Tibial artery (tissue), 4 donors: ENCODE data around the gene GREM1.

Source experiments
- DNase-seq, 2 donors: peaks; one replicate each; pipeline ENCODE4 v3.0.0-alpha.2; 2019
- H3K27ac ChIP-seq, 2 donors: fragments of 200-600 bp; sonication (generic) in 1 of 2; 1 replicate in 1 of 2; 2 replicates in 1 of 2; pipeline ENCODE4 v1.5.1; 2018 to 2019; ENCODE audit warnings: mild to moderate bottlenecking in 1 of 2
- H3K27me3 ChIP-seq, 2 donors: fragments of 200-600 bp; sonication (generic) in 1 of 2; one replicate each; pipeline versions ENCODE4 v1.5.1 to v1.6.0; 2016 to 2019
- H3K36me3 ChIP-seq, 3 donors: fragments of 200-600 bp; sonication (generic) in 2 of 3; one replicate each; pipeline ENCODE4 v1.5.1; 2016 to 2019; ENCODE audit warnings: mild to moderate bottlenecking in 2 of 3
- H3K4me1 ChIP-seq, 4 donors: fragments of 200-600 bp; sonication (generic) in 2 of 4; 1 replicate in 3 of 4; 2 replicates in 1 of 4; pipeline ENCODE4 v1.5.1; 2016 to 2019
- H3K4me3 ChIP-seq, 2 donors: fragments of 200-600 bp; sonication (generic) in 1 of 2; 1 replicate in 1 of 2; 2 replicates in 1 of 2; pipeline ENCODE4 v1.5.1; 2018 to 2019; ENCODE audit warnings: mild to moderate bottlenecking in 2 of 2
- H3K9me3 ChIP-seq, 3 donors: fragments of 200-600 bp; sonication (generic) in 1 of 3; one replicate each; pipeline ENCODE4 v1.5.1; 2016 to 2019
- CTCF ChIP-seq, 2 experiments: fragments of 200-600 bp in 1 of 2; fragments of 450-650 bp in 1 of 2; IDR thresholded peaks; one replicate each; pipeline ENCODE4 v1.5.1; 2017 to 2019; ENCODE audit warnings: antibody characterized with exemption in 2 of 2, mild to moderate bottlenecking in 1 of 2, moderate library complexity in 1 of 2
- intact Hi-C: fragments of 100-400 bp; cut with DNase I; formaldehyde crosslinking; loops from one replicate; pipeline ENCODE4 v1.15.0; 2023; ENCODE audit warnings: low total_unique reads

Gene GREM1

GRCh38 chr15:32746116-32746857 lies 28.5 kb downstream of the GREM1 start:
- H3K4me1 ChIP-seq = no peaks in the 10 kb centered on the region
- no peaks in the 10 kb centered on the region for H3K9me3 ChIP-seq
- intact Hi-C loops = no loop called here
- H3K27me3 ChIP-seq = no peaks in the 10 kb centered on the region
- no peak overlapping the region for H3K27ac ChIP-seq
- H3K36me3 ChIP-seq = no peaks in the 10 kb centered on the region
- no peak overlapping the region for H3K4me3 ChIP-seq
- DNase-seq = no peak
- no peak for TF ChIP-seq CTCF (IDR thresholded peaks at IDR 0.05)

GRCh38 chr15:32747921-32748342 lies 30.1 kb downstream of the GREM1 start:
- no peak for DNase-seq
- Histone ChIP-seq H3K36me3 (no peaks in the 10 kb centered on the region), H3K9me3 (no peaks in the 10 kb centered on the region), H3K4me3 (no peak overlapping the region), H3K4me1 (no peaks in the 10 kb centered on the region), H3K27me3 (no peaks in the 10 kb centered on the region), H3K27ac (no peak overlapping the region)
- intact Hi-C loops = no loop called here
- no peak for TF ChIP-seq CTCF (IDR thresholded peaks at IDR 0.05)

DNA sequence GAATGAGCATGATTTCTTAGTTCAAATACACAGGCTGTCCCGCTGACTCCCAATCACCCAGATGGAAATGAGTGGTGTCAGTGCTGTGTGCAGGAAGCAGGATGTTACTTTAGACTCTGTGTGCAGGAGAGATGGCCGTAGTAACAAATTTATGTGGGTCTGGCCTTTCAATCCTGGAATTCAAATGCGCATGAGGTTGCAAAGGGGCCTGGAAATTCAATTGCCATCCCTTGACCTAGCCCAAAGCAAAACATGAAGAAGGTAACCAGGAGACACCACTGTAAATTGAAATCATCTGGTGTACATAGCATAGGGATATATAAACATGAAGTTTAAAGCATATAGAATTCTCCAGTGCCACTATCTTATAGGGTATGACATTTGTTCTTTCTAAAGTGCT lies 33.2 kb downstream of the GREM1 start:
- Histone ChIP-seq H3K9me3 (no peaks in the 10 kb centered on the region), H3K36me3 (no peaks in the 10 kb centered on the region), H3K27ac (no peak overlapping the region), H3K4me1 (no peaks in the 10 kb centered on the region), H3K4me3 (no peak overlapping the region), H3K27me3 (no peaks in the 10 kb centered on the region)
- intact Hi-C loops = no loop called here
- no peak for TF ChIP-seq CTCF (IDR thresholded peaks at IDR 0.05)
- DNase-seq = no peak

- no peaks in the 10 kb centered on the region for H3K27me3 ChIP-seq
- no peaks in the 10 kb centered on the region for H3K4me1 ChIP-seq
- no peak overlapping the region for H3K4me3 ChIP-seq
- H3K9me3 ChIP-seq = peaks cover 0 to 7% (median 0%) of the 10 kb centered on the region in 3 donors
- no peak for DNase-seq
- H3K36me3 ChIP-seq = no peaks in the 10 kb centered on the region
- no peak for TF ChIP-seq CTCF (IDR thresholded peaks at IDR 0.05)
- intact Hi-C loops = no loop called here
- H3K27ac ChIP-seq = no peak overlapping the region
Observed at GRCh38 chr15:32757426-32757825, 39.6 kb downstream of the GREM1 start.

GRCh38 chr15:32763295-32763694 lies 45.5 kb downstream of the GREM1 start:
- no peaks in the 10 kb centered on the region for H3K9me3 ChIP-seq
- H3K27me3 ChIP-seq = no peaks in the 10 kb centered on the region
- no peak for DNase-seq
- intact Hi-C loops = no loop called here
- H3K36me3 ChIP-seq = no peaks in the 10 kb centered on the region
- no peak overlapping the region for H3K27ac ChIP-seq
- H3K4me1 ChIP-seq = no peaks in the 10 kb centered on the region
- no peak overlapping the region for H3K4me3 ChIP-seq
- TF ChIP-seq CTCF (IDR thresholded peaks at IDR 0.05) = no peak
